ENCODE data around the gene CDHR2.
"Not testable (repeated sequence)": the region's sequence is repeated elsewhere in the genome, so short reads cannot be mapped to it uniquely, and the experiment has no call there.

Gene CDHR2

DNA sequence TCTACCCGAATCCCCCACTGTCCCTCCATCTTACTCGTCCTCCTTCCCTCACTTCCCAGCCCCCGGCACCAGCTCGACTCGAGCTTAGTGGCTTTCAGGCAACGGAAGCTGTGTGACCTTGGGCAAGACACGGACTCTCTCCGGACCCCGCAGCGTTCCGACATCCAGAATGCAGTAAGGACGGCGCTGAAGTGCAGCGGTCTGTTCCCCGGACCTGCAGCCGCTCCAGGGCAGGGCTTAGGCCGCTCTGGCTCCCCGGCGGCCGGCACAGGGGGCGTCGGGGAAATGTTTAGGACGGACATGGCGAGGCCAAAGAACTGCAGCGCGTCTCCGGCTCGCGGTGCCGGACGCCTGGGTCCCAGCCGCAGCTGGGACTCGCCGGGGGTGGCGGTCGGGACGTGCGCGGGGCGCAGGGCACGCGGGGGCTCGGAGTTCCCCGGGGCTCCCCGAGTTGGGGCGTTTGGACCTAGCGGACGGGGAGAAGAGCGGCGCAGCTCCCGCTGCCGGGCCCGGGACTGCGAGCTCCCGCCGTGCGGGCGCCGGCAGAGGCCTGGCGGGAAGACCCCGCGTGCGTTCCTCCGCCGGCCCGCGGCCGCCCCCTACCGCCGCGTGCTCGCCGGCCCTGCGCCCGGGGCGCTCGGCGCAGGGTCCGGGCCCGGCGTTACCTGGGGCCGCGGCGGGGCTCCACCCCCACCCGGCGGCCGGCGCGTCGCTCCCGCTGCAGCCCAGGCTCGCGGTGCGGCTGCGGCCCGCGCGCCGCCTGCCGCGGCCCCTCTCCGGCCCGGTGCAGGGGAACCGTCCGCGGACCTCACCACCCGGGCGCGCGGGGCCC lies 6.3 kb upstream of the CDHR2 start:
- no peak for DNase-seq (ENCODE audit: insufficient read length)
- no peak for TF ChIP-seq POLR2AphosphoS5 (IDR thresholded peaks at IDR 0.05; ENCODE audit: low read depth, low read length)
- no peak for TF ChIP-seq TAF1 (IDR thresholded peaks at IDR 0.05; ENCODE audit: borderline replicate concordance, low read depth, low read length)
- no peak for TF ChIP-seq POLR2A (IDR thresholded peaks at IDR 0.05; ENCODE audit: low read depth, low read length)
- FAIRE-seq = no peak

DNA sequence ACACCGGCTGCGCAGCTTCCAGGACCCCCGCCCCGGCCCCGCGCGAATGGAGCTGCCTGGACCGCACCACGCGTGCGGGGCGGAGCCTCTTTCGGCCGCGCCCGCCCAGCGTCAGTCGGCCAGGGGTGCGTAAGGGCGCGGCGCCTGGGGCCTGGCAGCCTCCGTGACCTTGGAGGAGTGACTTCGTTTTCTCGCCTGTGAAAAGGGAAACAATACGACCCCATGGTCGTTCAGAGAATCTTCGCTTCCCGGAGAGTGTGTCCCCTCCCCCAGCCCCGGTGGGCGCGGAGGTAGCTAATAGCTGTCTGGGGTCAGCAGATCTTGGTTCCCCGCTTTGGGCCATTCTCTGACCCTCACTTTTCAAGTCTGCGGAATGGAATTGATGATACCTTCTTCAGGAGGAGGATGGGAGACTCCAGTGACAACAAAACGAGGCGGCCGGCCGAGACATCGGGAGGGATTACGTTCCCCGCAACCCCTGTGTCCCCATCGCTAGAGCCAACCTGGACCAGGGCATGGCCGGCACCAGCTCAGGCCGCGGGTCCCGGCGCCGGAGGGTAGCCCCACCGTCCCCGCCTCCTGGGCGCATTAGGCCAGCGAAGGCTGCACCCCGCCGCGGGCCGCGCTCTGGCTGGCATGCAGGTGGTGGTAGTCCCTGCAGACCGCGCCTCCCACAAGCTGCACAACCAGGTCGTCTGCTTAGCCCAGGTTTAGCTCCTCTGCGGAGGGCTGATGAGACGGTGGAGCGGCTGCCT lies 5.5 kb upstream of the CDHR2 start:
- DNase-seq (ENCODE audit: insufficient read length) = no peak
- peak; percentile 65; the same call in 1 of the 2 replicates for TF ChIP-seq POLR2A (IDR thresholded peaks at IDR 0.05; ENCODE audit: low read depth, low read length)
- TF ChIP-seq TAF1 (IDR thresholded peaks at IDR 0.05; ENCODE audit: borderline replicate concordance, low read depth, low read length) = no peak
- 0 out of 2 replicates have a peak, but pooled peaks have one; percentile 32 for TF ChIP-seq POLR2AphosphoS5 (IDR thresholded peaks at IDR 0.05; ENCODE audit: low read depth, low read length)
- peak; percentile 46 for FAIRE-seq

GRCh38 chr5:176545388-176545736 lies 3.8 kb upstream of the CDHR2 start:
- FAIRE-seq = no peak
- TF ChIP-seq POLR2A (IDR thresholded peaks at IDR 0.05; ENCODE audit: low read depth, low read length) = no peak
- TF ChIP-seq TAF1 (IDR thresholded peaks at IDR 0.05; ENCODE audit: borderline replicate concordance, low read depth, low read length) = no peak
- TF ChIP-seq POLR2AphosphoS5 (IDR thresholded peaks at IDR 0.05; ENCODE audit: low read depth, low read length) = no peak
- DNase-seq (ENCODE audit: insufficient read length) = no peak

GRCh38 chr5:176545737-176546509 lies 3.2 kb upstream of the CDHR2 start:
- FAIRE-seq = no peak
- DNase-seq (ENCODE audit: insufficient read length) = no peak
- TF ChIP-seq POLR2AphosphoS5 (IDR thresholded peaks at IDR 0.05; ENCODE audit: low read depth, low read length) (no peak), POLR2A (IDR thresholded peaks at IDR 0.05; ENCODE audit: low read depth, low read length) (no peak), TAF1 (IDR thresholded peaks at IDR 0.05; ENCODE audit: borderline replicate concordance, low read depth, low read length) (no peak)

GRCh38 chr5:176547802-176548201 lies 1.3 kb upstream of the CDHR2 start:
- TF ChIP-seq POLR2A (IDR thresholded peaks at IDR 0.05; ENCODE audit: low read depth, low read length) = no peak
- TF ChIP-seq POLR2AphosphoS5 (IDR thresholded peaks at IDR 0.05; ENCODE audit: low read depth, low read length) = no peak
- no peak for TF ChIP-seq TAF1 (IDR thresholded peaks at IDR 0.05; ENCODE audit: borderline replicate concordance, low read depth, low read length)
- FAIRE-seq (no peak), DNase-seq (ENCODE audit: insufficient read length) (no peak)

DNA sequence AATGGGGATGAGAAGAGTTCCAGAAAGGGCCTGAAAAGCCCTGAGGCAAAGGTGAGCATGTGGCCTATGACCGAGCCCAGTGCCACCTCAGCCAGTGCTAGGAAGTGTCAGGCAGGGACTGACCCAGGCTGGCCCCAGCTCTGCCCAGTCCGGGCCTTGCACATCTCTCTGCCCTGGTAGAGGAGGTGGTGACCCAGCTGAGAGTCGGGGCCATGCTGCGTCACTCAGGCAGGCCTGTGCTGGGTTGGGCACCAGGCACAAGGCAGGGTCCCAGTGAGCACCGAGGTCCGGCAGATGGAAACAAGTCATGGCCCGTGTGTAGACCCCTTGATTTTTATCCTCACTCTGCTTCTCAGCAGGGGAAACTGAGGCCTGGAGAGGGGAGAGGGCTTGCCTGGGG lies 729 bp downstream of the CDHR2 start:
- FAIRE-seq (no peak), DNase-seq (ENCODE audit: insufficient read length) (no peak)
- TF ChIP-seq POLR2AphosphoS5 (IDR thresholded peaks at IDR 0.05; ENCODE audit: low read depth, low read length) (no peak), TAF1 (IDR thresholded peaks at IDR 0.05; ENCODE audit: borderline replicate concordance, low read depth, low read length) (no peak), POLR2A (IDR thresholded peaks at IDR 0.05; ENCODE audit: low read depth, low read length) (no peak)

DNA sequence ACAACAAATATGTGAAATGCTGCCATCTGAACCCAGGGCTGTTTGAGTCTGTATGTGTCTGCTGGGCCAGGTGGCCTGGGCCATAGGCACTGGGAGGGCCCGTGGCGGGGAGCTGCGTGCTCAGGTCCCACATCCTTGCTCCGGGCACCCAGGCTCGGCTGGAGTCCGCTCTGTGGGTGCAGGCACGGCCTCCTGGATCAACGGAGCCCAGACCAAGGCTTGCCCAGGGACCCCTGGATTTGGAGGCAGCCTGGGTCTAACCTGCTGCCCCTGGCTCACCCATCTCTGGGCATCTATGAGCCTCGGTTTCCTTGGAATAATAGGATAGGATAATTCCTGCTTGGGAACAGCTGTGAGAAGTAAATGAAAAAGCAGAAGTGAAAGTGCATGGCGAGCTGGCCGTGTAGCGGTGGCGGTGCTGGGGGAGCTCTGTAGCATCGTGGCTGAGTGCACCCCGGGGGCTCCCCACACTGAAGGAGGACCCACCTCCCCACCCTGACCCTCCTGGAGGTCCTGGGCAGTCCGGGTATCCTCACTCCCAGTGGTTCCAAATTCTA lies 1.2 kb downstream of the CDHR2 start:
- TF ChIP-seq POLR2AphosphoS5 (IDR thresholded peaks at IDR 0.05; ENCODE audit: low read depth, low read length) = no peak
- no peak for TF ChIP-seq POLR2A (IDR thresholded peaks at IDR 0.05; ENCODE audit: low read depth, low read length)
- TF ChIP-seq TAF1 (IDR thresholded peaks at IDR 0.05; ENCODE audit: borderline replicate concordance, low read depth, low read length) = no peak

DNA sequence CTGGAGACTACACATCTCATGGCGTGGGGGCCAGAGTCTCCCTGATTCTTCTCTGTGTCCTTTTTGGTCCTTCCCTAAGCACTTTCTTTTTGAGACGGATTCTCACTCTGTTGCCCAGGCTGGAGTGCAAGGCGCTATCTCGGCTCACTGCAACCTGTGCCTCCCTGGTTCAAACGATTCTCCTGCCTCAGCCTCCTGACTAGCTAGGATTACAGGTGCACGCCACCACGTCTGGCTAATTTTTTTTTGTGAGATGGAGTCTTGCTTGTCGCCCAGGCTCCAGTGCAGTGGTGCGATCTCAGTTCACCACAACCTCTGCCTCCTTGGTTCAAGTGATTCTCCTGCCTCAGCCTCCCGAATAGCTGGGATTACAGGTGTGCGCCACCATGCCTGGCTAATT lies 1.8 kb downstream of the CDHR2 start:
- not testable (repeated sequence) for FAIRE-seq; DNase-seq (ENCODE audit: insufficient read length)

More for the DNA sequence above, 1.2 kb downstream of the CDHR2 start:
- FAIRE-seq = peak; percentile 27
- no peak for DNase-seq (ENCODE audit: insufficient read length)

GRCh38 chr5:176552332-176552869 lies 3.3 kb downstream of the CDHR2 start:
- TF ChIP-seq POLR2A (IDR thresholded peaks at IDR 0.05; ENCODE audit: low read depth, low read length) = no peak
- TF ChIP-seq POLR2AphosphoS5 (IDR thresholded peaks at IDR 0.05; ENCODE audit: low read depth, low read length) = no peak
- TF ChIP-seq TAF1 (IDR thresholded peaks at IDR 0.05; ENCODE audit: borderline replicate concordance, low read depth, low read length) = no peak
- DNase-seq (ENCODE audit: insufficient read length) (no peak), FAIRE-seq (no peak)

DNA sequence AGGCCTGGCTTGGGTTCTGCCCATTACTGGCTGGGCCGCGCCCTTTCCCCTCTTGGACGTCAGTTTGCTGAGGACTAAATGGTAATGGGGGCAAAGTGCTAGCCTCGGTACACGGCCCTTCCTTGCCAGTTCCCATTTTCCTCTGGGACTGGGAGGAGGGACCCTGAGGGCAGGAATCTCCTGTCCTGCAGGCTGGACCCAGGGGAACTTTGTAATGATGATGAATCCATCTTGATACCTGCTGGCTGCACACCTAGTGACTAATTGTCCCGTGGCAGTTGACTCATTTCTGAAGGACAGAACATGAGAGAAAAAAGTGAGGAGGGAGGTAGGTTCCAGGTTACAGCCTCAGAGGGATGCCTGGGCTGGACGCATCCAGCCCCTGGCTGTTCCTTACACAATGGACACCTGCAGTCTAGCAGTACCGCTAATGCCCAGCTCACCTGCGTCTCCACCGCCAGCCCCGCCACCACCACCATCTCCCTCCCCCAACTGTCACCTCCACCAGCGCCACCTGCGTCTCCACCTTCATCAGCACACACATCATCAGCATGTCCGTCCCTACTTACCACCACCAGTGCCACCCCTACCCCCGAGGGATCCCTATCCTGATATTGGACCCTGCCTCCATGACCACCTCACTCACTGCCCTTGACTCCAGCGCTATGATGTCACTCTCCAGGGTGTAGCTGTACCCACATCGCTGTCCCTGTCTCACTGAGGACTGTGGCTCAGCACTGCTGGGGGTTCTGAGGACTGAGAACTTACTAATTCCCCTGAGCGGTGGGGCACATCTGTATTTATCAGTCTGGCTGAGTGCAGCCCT lies 4.3 kb downstream of the CDHR2 start:
- TF ChIP-seq POLR2A (IDR thresholded peaks at IDR 0.05; ENCODE audit: low read depth, low read length) = no peak
- no peak for TF ChIP-seq POLR2AphosphoS5 (IDR thresholded peaks at IDR 0.05; ENCODE audit: low read depth, low read length)
- no peak for TF ChIP-seq TAF1 (IDR thresholded peaks at IDR 0.05; ENCODE audit: borderline replicate concordance, low read depth, low read length)
- FAIRE-seq = no peak

More for the DNA sequence above, 4.3 kb downstream of the CDHR2 start:
- no peak for DNase-seq (ENCODE audit: insufficient read length)
